PC-9 (cell line): Measurements from ENCODE around the gene CLDND2.

Experiments
- CTCF ChIP-seq: fragments of 200-600 bp; sonication (generic); conservative IDR thresholded peaks from 2 replicates; pipeline ENCODE4 v1.6.1; 2017; ENCODE audit warnings: mixed run types, antibody characterized with exemption, mild to moderate bottlenecking, moderate library complexity
- EZH2 ChIP-seq: fragments of 200-600 bp; sonication (generic); IDR thresholded peaks from 2 replicates; pipeline ENCODE4 v1.8.0; 2017; ENCODE audit warnings: antibody characterized with exemption, low read depth

GRCh38 chr19:51345076-51345620, 23.7 kb downstream of the CLDND2 start:
- TF ChIP-seq CTCF (no peak), EZH2 (no peak)
